ENCODE results near the gene A1BG. TPM values are rescaled to one million over a fixed set of nuclear protein-coding genes. Genes with fewer than 3 reads are reported as not detected.

A1BG gene
- total RNA-seq, 1 donor from 2014 or later, result 7.5 TPM

DNA sequence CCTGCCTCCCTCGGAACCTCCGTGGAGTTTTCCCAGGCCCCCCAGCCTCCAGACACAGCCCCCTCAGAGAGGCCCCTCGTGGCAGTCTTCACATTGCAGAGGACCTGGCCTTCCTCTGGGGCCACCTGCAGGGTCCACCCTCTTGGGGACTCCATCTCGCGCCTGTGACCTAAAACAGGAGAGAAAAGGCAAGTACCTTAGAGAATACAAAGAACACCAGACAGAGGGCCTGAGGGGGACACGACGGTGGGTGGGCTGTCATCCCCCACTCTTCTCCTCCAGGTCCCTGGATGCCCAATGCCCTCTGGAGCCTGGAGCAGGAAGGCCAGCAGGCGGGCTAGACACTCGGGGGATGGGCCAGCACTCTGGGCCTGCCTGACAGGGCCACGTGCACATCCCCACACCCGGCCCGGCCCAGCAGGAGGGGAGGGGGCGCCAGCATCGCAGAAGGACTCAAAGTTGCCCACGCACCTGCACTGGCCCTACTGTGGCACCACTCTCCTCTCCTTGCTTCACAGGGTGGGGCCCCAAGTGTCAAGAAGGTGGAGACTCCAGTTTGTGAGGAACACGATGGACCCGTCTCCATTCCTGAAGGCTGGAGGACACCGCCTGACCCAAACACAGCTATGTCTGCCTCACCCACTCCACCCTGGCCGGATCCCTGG is 4.3 kb upstream of the A1BG start:
- no peak overlapping the region for H3K27ac Mint-ChIP-seq
- Histone ChIP-seq H3F3A (ENCODE audit: low read depth) (peaks cover 7% of the 10 kb centered on the region), H3K9ac (no peak overlapping the region), H2AFZ (replicated peaks) (no peak overlapping the region), H3K4me3 (no peak overlapping the region), H3K4me1 (no peaks in the 10 kb centered on the region), H3K27ac (no peak overlapping the region), H3K27me3 (no peaks in the 10 kb centered on the region), H4K20me1 (ENCODE audit: low read depth) (no peaks in the 10 kb centered on the region), H3K36me3 (no peaks in the 10 kb centered on the region), H3K9me3 (ENCODE audit: low read depth) (no peaks in the 10 kb centered on the region), H3K79me2 (ENCODE audit: low read depth) (peaks cover 10% of the 10 kb centered on the region), H3K4me2 (no peak overlapping the region)
- peaks cover 2% of the 10 kb centered on the region for H3K36me3 Mint-ChIP-seq
- no peaks in the 10 kb centered on the region for H3K9me3 Mint-ChIP-seq
- no peak overlapping the region for H3K4me3 Mint-ChIP-seq
- no peak for DNase-seq (ENCODE audit: low spot score)
- H3K4me1 Mint-ChIP-seq, result peaks cover 11% of the 10 kb centered on the region
- peaks cover 12% of the 10 kb centered on the region for H3K27me3 Mint-ChIP-seq (ENCODE audit: insufficient read depth, low read depth)
- TF ChIP-seq, protein P1, sequence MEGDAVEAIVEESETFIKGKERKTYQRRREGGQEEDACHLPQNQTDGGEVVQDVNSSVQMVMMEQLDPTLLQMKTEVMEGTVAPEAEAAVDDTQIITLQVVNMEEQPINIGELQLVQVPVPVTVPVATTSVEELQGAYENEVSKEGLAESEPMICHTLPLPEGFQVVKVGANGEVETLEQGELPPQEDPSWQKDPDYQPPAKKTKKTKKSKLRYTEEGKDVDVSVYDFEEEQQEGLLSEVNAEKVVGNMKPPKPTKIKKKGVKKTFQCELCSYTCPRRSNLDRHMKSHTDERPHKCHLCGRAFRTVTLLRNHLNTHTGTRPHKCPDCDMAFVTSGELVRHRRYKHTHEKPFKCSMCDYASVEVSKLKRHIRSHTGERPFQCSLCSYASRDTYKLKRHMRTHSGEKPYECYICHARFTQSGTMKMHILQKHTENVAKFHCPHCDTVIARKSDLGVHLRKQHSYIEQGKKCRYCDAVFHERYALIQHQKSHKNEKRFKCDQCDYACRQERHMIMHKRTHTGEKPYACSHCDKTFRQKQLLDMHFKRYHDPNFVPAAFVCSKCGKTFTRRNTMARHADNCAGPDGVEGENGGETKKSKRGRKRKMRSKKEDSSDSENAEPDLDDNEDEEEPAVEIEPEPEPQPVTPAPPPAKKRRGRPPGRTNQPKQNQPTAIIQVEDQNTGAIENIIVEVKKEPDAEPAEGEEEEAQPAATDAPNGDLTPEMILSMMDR (IDR thresholded peaks at IDR 0.05), result no peak
- TF ChIP-seq EZH2 (IDR thresholded peaks at IDR 0.05) (no peak), EZH2phosphoT487 (IDR thresholded peaks at IDR 0.05) (no peak)

DNA sequence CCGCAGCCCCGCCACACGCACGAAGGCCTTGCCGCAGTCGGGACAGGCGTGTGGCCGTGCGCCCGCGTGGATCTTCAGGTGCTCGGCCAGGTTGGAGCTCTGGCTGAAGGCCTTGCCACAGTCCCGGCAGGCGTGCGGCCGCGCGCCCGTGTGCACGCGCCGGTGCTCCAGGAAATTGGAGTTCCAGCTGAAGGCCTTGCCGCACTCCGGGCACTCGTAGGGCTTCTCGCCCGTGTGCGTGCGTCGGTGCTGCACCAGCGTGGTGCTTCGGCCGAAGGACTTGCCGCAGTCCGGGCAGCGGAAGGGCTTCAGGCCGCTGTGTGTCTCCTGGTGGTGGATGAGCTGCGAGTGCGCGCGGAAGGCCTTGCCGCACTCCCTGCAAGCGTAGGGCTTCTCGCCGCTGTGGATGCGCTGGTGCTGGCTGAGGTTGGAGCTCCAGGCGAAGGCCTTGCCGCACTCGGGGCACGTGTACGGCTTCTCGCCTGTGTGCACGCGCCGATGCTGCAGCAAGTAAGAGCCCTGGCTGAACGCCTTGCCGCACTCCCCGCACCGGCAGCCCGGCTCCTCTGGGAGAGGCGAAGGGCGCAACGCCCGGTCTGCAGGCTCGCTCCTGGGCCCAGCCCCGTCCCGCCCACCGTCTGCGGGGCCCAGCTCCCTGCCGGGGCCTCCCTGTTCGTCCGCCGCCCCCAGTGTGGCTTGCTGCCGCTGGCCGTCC is 3.6 kb upstream of the A1BG start:
- H3K36me3 ChIP-seq, result no peaks in the 10 kb centered on the region
- no peak overlapping the region for H2AFZ ChIP-seq (replicated peaks)
- no peak overlapping the region for H3K4me2 ChIP-seq
- DNase-seq (ENCODE audit: low spot score), result no peak
- Mint-ChIP-seq H3K36me3 (peaks cover 2% of the 10 kb centered on the region), H3K4me1 (peaks cover 10% of the 10 kb centered on the region), H3K9me3 (no peaks in the 10 kb centered on the region), H3K4me3 (no peak overlapping the region), H3K27ac (no peak overlapping the region), H3K27me3 (ENCODE audit: insufficient read depth, low read depth) (peaks cover 14% of the 10 kb centered on the region)
- H3K4me1 ChIP-seq, result no peaks in the 10 kb centered on the region
- peaks cover 4% of the 10 kb centered on the region for H3F3A ChIP-seq (ENCODE audit: low read depth)
- TF ChIP-seq EZH2phosphoT487 (IDR thresholded peaks at IDR 0.05) (no peak), EZH2 (IDR thresholded peaks at IDR 0.05) (no peak)
- TF ChIP-seq, protein P1 (IDR thresholded peaks at IDR 0.05), result no peak
- H3K27ac ChIP-seq, result no peak overlapping the region
- no peaks in the 10 kb centered on the region for H4K20me1 ChIP-seq (ENCODE audit: low read depth)
- no peaks in the 10 kb centered on the region for H3K27me3 ChIP-seq
- no peak overlapping the region for H3K4me3 ChIP-seq
- no peak overlapping the region for H3K9ac ChIP-seq
- H3K9me3 ChIP-seq (ENCODE audit: low read depth), result no peaks in the 10 kb centered on the region
- peaks cover 10% of the 10 kb centered on the region for H3K79me2 ChIP-seq (ENCODE audit: low read depth)

DNA sequence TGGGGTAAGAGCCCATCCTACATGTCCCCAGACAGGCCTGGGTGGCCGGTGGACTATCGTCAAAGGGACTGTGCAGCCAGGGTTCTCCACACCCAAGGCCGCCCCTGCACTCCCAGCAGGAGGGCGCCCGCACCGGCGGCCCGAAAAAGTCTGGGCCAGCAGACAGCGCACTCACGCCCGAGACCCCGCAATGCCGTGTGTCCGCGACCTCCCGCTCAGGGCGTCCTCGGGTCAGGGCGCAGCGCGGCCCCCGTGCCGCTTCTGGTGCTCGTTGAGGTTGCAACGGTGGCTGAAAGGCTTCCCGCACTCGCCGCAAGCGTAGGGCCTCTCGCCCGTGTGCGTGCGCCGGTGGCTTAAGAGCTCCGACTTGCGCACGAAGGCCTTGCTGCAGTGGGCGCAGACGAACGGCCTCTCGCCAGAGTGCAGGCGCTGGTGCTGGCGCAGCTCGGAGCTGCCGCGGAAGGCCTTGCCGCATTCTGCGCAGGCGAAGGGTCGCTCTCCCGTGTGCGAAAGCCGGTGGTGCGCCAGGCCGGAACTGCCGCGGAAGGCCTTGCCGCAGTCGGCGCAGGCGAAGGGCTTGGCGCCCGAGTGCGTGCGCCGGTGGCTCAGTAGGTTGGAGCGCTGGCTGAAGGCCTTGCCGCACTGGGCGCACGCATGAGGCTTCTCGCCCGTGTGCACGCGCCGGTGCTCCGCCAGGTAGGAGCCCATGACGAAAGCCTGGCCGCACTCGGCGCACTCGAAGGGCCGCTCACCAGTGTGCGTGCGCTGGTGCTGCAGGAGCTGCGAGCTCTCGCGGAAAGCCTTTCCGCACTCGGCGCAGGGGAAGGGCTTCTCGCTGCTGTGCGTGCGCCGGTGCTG is 2.8 kb upstream of the A1BG start:
- no peak for DNase-seq (ENCODE audit: low spot score)
- no peak overlapping the region for H3K4me3 ChIP-seq
- H3K9me3 ChIP-seq (ENCODE audit: low read depth), result no peaks in the 10 kb centered on the region
- peaks cover 13% of the 10 kb centered on the region for H3K27me3 Mint-ChIP-seq (ENCODE audit: insufficient read depth, low read depth)
- TF ChIP-seq EZH2phosphoT487 (IDR thresholded peaks at IDR 0.05) (no peak), EZH2 (IDR thresholded peaks at IDR 0.05) (no peak)
- TF ChIP-seq, protein P1 (IDR thresholded peaks at IDR 0.05), result no peak
- peaks cover 4% of the 10 kb centered on the region for H3K4me1 Mint-ChIP-seq
- no peak overlapping the region for H3K9ac ChIP-seq
- H3K36me3 ChIP-seq, result no peaks in the 10 kb centered on the region
- no peak overlapping the region for H3K4me2 ChIP-seq
- no peak overlapping the region for H3K27ac Mint-ChIP-seq
- H3K27me3 ChIP-seq, result no peaks in the 10 kb centered on the region
- no peak overlapping the region for H3K4me3 Mint-ChIP-seq
- H3K9me3 Mint-ChIP-seq, result no peaks in the 10 kb centered on the region
- H3K79me2 ChIP-seq (ENCODE audit: low read depth), result peaks cover 4% of the 10 kb centered on the region
- H2AFZ ChIP-seq (replicated peaks), result no peak overlapping the region
- H3F3A ChIP-seq (ENCODE audit: low read depth), result no peaks in the 10 kb centered on the region
- no peaks in the 10 kb centered on the region for H4K20me1 ChIP-seq (ENCODE audit: low read depth)
- peaks cover 2% of the 10 kb centered on the region for H3K36me3 Mint-ChIP-seq
- no peaks in the 10 kb centered on the region for H3K4me1 ChIP-seq
- no peak overlapping the region for H3K27ac ChIP-seq

Measured in neural progenitor cell (in vitro differentiated cells).